Natural killer cell (primary cell): ENCODE results near the gene CT47A1. TPM values are rescaled to one million over a fixed set of nuclear protein-coding genes. Genes with fewer than 3 reads are reported as not detected.
"Not testable (repeated sequence)": the region's sequence is repeated elsewhere in the genome, so short reads cannot be mapped to it uniquely, and the experiment has no call there.

Experiments
- ATAC-seq, 3 donors: fragments of 150-1000 bp in 2 of 3; fragments of 200-7000 bp in 1 of 3; cut with Tn5 transposase; 1 replicate in 1 of 3; 2 replicates in 2 of 3; pipeline ENCODE4 v1.10.0; 2021; ENCODE audit warnings: mild to moderate bottlenecking in 2 of 3, moderate library complexity in 2 of 3
- DNase-seq, 2 donors: peaks; one replicate each; pipeline versions ENCODE4 v3.0.0 to v3.0.0-alpha.2; 2013 to 2021; ENCODE audit warnings: mixed read lengths in 1 of 2
- H3K27ac ChIP-seq: one replicate; pipeline ENCODE4 v1.5.1; 2013; ENCODE audit warnings: mild to moderate bottlenecking, low read length
- H3K27me3 ChIP-seq: one replicate; pipeline ENCODE4 v1.6.1; 2013; ENCODE audit warnings: low read length; ENCODE audit not compliant: control insufficient read depth, insufficient read depth
- H3K36me3 ChIP-seq: one replicate; pipeline ENCODE4 v1.6.1; 2013; ENCODE audit warnings: low read length; ENCODE audit not compliant: control insufficient read depth, insufficient read depth
- H3K4me1 ChIP-seq: one replicate; pipeline ENCODE4 v1.6.1; 2013; ENCODE audit warnings: low read length; ENCODE audit not compliant: control insufficient read depth, insufficient read depth
- H3K4me3 ChIP-seq: one replicate; pipeline ENCODE4 v1.5.1; 2013; ENCODE audit warnings: low read length
- H3K9me3 ChIP-seq: one replicate; pipeline ENCODE4 v1.6.1; 2013; ENCODE audit warnings: low read length; ENCODE audit not compliant: control insufficient read depth, insufficient read depth
- H3K27ac Mint-ChIP-seq, 2 donors: one replicate each; pipeline ENCODE4 v1.8.0; 2022; ENCODE audit warnings: mild to moderate bottlenecking in 2 of 2, mixed read lengths in 2 of 2, moderate library complexity in 1 of 2
- H3K27me3 Mint-ChIP-seq, 2 donors: one replicate each; pipeline ENCODE4 v1.8.0; 2022; ENCODE audit warnings: low read depth in 2 of 2, mixed read lengths in 2 of 2
- H3K36me3 Mint-ChIP-seq: one replicate; pipeline ENCODE4 v1.8.0; 2022; ENCODE audit warnings: mixed read lengths
- H3K4me1 Mint-ChIP-seq, 2 donors: one replicate each; pipeline ENCODE4 v1.8.0; 2022; ENCODE audit warnings: mixed read lengths in 2 of 2
- H3K4me3 Mint-ChIP-seq: one replicate; pipeline ENCODE4 v1.8.0; 2022; ENCODE audit warnings: mild to moderate bottlenecking, moderate library complexity, mixed read lengths
- H3K9me3 Mint-ChIP-seq, 2 donors: one replicate each; pipeline ENCODE4 v1.8.0; 2022; ENCODE audit warnings: mixed read lengths in 2 of 2
- WGBS: methylation state at CpG from one replicate; pipeline ENCODE4 v1.1.7; 2013; ENCODE audit warnings: missing lambda C conversion rate; ENCODE audit not compliant: insufficient coverage; 5-methylcytosine and 5-hydroxymethylcytosine counted together
- intact Hi-C: fragments of 100-400 bp; cut with micrococcal nuclease; formaldehyde crosslinking; loops from one replicate; pipeline ENCODE4 v1.14.2; 2022
- total RNA-seq, 4 donors: library from RNA; stranded (reverse); fragments of 120-200 nt in 1 of 4; gene quantifications; one replicate each; pipeline versions ENCODE4 v1.2.3 to v1.2.4, GENCODE V29; 2013 to 2022
- TF ChIP-seq, protein P1 (sequence below): fragments of 200-600 bp; IDR thresholded peaks from one replicate; pipeline ENCODE4 v1.8.0; 2022; ENCODE audit warnings: antibody characterized with exemption

CT47A1 gene
- total RNA-seq, result not detected
- total RNA-seq (2013), result not detected

DNA sequence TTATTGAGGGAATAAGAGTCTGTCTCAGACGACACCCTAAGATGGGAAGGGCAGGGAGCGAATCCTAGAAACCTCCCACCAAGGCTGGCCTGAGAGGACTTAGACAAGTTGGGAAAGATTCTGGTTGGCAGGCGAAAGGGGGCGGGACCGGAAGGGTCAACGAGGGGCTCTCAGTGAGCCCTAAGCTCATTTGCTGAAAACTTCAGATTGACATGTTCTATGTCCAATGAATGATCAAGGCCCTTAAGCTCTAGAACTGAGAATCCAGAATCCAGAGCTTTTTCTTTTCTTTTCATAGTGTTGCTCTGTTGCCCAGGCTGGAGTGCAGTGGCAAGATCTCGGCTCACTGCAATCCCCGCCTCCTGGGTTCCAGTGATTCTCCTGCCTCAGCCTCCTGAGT lies at the start of gene CT47A1:
Gene CT47A1, minus strand, starts transcription at position 101 of the 400 bp plus-strand sequence. CDS start 231 bp downstream, outside the sequence.
- ATAC-seq, H3K4me1 Mint-ChIP-seq, H3K9me3 Mint-ChIP-seq, H3K4me3 Mint-ChIP-seq, H3K27me3 ChIP-seq, H3K27ac Mint-ChIP-seq, intact Hi-C loops, H3K36me3 Mint-ChIP-seq, H3K4me3 ChIP-seq, H3K27ac ChIP-seq, H3K9me3 ChIP-seq, H3K4me1 ChIP-seq, DNase-seq, H3K36me3 ChIP-seq, H3K27me3 Mint-ChIP-seq: not testable (repeated sequence)
- no CpG with 5 or more reads among the region's 8 CpGs for WGBS

DNA sequence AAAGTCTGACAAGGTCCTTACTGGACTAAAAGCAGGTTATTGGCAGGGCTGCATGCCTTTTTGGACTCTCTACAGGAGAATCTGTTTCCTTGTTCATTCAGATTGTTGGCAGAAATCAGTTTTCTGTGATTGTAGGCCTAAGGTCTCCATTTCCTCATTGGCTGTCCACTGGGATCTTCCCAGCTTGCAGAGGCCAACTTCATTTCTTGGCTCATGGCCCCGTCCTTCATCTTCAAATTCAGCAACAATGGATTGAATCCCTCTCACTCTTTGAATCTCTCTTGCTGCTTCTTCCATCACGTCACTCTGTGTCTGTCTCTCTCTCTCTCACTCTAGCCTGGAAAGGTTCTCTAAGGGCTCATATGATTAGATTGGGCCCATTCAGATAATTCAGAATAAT lies 47.0 kb upstream of the CT47A1 start:
- H3K27ac Mint-ChIP-seq, result no peak overlapping the region
- no peak for ATAC-seq

DNA sequence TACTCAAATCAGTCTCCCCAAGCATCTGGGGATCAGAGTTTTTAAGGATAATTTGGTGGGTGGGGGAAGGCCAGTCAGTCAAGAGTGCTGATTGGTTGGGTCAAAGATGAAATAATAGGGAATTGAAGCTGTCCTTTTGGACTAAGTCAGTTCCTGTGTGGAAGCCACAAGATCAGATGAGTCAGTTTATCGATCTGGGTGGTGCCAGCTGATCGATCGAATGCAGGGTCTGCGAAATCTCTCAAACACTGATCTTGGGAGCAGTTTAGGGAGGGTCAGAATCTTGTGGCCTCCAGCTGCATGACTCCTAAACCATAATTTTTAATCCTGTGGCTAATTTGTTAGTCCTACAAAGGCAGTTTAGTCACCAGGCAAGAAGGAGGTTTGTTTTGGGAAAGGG lies 44.5 kb upstream of the CT47A1 start:
- H3K27ac Mint-ChIP-seq, result no peak overlapping the region
- Histone ChIP-seq H3K27ac (no peak overlapping the region), H3K9me3 (no peaks in the 10 kb centered on the region), H3K36me3 (no peaks in the 10 kb centered on the region), H3K4me3 (no peak overlapping the region), H3K4me1 (no peaks in the 10 kb centered on the region), H3K27me3 (no peaks in the 10 kb centered on the region)
- H3K4me3 Mint-ChIP-seq, result no peak overlapping the region
- ATAC-seq (no peak), DNase-seq (no peak)
- WGBS, result 96% methylated on average over 4 of the region's 4 CpGs
- intact Hi-C loops, result no loop called here
- no peaks in the 10 kb centered on the region for H3K36me3 Mint-ChIP-seq
- H3K27me3 Mint-ChIP-seq, result peaks cover 1 to 12% of the 10 kb centered on the region in 2 donors
- H3K4me1 Mint-ChIP-seq, result no peaks in the 10 kb centered on the region
- no peaks in the 10 kb centered on the region for H3K9me3 Mint-ChIP-seq
- TF ChIP-seq, protein P1, sequence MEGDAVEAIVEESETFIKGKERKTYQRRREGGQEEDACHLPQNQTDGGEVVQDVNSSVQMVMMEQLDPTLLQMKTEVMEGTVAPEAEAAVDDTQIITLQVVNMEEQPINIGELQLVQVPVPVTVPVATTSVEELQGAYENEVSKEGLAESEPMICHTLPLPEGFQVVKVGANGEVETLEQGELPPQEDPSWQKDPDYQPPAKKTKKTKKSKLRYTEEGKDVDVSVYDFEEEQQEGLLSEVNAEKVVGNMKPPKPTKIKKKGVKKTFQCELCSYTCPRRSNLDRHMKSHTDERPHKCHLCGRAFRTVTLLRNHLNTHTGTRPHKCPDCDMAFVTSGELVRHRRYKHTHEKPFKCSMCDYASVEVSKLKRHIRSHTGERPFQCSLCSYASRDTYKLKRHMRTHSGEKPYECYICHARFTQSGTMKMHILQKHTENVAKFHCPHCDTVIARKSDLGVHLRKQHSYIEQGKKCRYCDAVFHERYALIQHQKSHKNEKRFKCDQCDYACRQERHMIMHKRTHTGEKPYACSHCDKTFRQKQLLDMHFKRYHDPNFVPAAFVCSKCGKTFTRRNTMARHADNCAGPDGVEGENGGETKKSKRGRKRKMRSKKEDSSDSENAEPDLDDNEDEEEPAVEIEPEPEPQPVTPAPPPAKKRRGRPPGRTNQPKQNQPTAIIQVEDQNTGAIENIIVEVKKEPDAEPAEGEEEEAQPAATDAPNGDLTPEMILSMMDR, result no peak

More for the DNA sequence above, 47.0 kb upstream of the CT47A1 start:
- Histone ChIP-seq H3K36me3 (no peaks in the 10 kb centered on the region), H3K27me3 (no peaks in the 10 kb centered on the region), H3K4me3 (no peak overlapping the region), H3K27ac (no peak overlapping the region), H3K4me1 (no peaks in the 10 kb centered on the region), H3K9me3 (no peaks in the 10 kb centered on the region)
- 63% methylated on average over 2 of the region's 2 CpGs for WGBS
- H3K27me3 Mint-ChIP-seq, result peaks cover 4 to 5% of the 10 kb centered on the region in 2 donors
- H3K9me3 Mint-ChIP-seq, result no peaks in the 10 kb centered on the region
- H3K4me1 Mint-ChIP-seq, result no peaks in the 10 kb centered on the region
- no peaks in the 10 kb centered on the region for H3K36me3 Mint-ChIP-seq
- TF ChIP-seq, protein P1, result no peak
- intact Hi-C loops, result no loop called here
- no peak overlapping the region for H3K4me3 Mint-ChIP-seq
- no peak for DNase-seq

DNA sequence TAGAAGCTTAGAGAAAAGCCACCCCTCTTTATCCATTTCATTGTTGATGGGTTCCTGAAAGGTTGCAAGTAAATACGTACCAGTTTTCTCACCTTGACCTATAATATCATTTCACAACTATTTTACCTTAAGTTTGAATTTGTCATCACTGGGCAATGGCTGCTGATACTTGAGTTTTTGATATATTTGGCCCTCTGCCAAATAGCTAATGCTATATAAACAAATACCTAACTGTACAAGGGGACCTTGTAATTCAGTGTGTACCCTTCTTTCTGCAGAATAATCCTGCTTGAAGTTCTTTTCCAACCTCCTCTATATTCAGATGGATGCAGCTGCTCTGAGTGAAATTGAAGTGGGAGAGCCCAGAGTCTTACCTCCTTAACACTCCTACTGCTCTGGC lies 42.9 kb upstream of the CT47A1 start:
- Mint-ChIP-seq H3K27ac (no peak overlapping the region), H3K4me3 (no peak overlapping the region), H3K36me3 (no peaks in the 10 kb centered on the region)

More for the DNA sequence above, 42.9 kb upstream of the CT47A1 start:
- DNase-seq, result no peak
- Mint-ChIP-seq H3K27me3 (peaks cover 0 to 12% of the 10 kb centered on the region in 2 donors), H3K4me1 (no peaks in the 10 kb centered on the region), H3K9me3 (no peaks in the 10 kb centered on the region)
- H3K27ac ChIP-seq, result no peak overlapping the region
- no CpG with 5 or more reads among the region's 1 CpG for WGBS
- H3K36me3 ChIP-seq, result no peaks in the 10 kb centered on the region
- no peaks in the 10 kb centered on the region for H3K9me3 ChIP-seq
- TF ChIP-seq, protein P1, result no peak
- ATAC-seq, result no peak
- no peak overlapping the region for H3K4me3 ChIP-seq
- intact Hi-C loops, result no loop called here
- no peaks in the 10 kb centered on the region for H3K27me3 ChIP-seq
- no peaks in the 10 kb centered on the region for H3K4me1 ChIP-seq
